ENCODE results near the gene SP8.
"Not testable (repeated sequence)": the region's sequence is repeated elsewhere in the genome, so short reads cannot be mapped to it uniquely, and the experiment has no call there.

Gene SP8

GRCh38 chr7:20786779-20787659 is at the start of gene SP8:
SP8 (minus strand) TSS chr7:20786886; CDS start chr7:20786798, 88 bp downstream.
- DNase-seq: no peak

DNA sequence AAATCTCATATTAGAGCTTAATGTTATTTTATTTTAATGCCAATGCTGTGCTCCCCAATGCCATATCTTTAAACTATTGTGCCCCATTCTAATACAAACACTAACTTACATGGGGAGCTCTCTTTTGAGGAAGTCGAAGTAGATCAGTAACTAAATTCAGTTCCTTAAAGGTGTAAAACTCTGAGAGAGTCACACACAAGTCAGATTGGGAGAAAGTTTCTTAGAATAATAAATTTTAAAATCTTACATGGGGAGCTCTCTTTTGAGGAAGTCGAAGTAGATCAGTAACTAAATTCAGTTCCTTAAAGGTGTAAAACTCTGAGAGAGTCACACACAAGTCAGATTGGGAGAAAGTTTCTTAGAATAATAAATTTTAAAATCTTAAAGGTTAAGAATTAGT is 49.7 kb upstream of the SP8 start:
- DNase-seq: not testable (repeated sequence)

DNA sequence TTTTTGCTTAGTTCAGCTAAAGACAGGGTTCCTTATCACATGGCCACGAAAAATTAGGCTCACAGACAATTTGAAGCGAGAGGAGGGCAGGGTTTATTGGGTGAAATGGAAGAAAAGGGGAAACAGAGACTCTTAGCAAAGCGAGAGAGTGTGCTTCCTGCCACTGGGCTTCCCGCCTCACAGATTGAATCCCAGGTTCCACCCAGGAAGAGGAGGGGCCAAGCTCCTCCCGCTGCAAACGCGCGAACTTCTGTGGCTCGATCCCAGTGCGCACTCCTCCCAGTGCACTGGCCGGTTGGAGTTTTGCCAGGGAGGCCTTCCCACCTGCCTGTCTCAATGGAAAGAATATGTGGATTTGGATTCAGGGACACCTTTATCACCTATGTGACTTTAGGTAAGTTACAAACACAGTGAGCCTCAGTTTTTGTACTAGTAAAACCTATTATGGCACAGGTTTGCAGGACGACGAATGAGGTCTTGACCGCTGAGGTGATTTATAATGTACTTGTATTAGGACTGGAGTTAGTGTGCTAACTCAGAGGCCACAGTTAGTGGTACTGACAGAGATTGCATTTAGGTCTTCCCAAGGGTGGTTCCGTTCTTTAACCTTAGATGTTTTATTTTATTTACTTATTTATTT is 48.5 kb upstream of the SP8 start:
- DNase-seq: no peak

GRCh38 chr7:20834656-20835055 is 48.0 kb upstream of the SP8 start:
- DNase-seq: no peak

GRCh38 chr7:20831956-20832355 is 45.3 kb upstream of the SP8 start:
- DNase-seq: no peak

- DNase-seq: no peak
These were observed 44.8 kb upstream of the SP8 start for GRCh38 chr7:20831451-20831850.

GRCh38 chr7:20828947-20829346 is 42.3 kb upstream of the SP8 start:
- DNase-seq: no peak

- DNase-seq: no peak
These were observed 40.5 kb upstream of the SP8 start for GRCh38 chr7:20827172-20827571.

DNA sequence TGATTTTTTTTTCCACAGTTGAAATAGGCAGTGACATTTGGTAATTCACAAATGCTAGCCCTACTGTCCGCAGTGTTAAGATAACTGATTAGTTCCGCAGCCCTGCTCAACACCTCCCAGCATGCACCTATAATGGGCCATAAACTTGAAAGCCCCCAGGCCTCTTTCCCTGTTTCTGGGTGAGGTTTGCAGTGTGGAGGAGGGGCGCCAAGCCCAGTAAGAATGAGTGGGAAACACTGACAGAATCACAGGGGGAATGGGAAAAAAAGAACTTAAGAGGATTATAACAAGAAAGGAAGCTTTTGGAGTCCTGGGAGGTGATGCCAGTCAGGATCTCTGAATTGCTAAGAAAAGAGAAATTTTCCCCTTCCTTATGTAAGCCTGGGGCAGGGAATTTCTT is 39.6 kb upstream of the SP8 start:
- no peak for DNase-seq

- no peak for DNase-seq
These were observed 38.9 kb upstream of the SP8 start for GRCh38 chr7:20825555-20825954.

- DNase-seq: not testable (repeated sequence)
These were observed 34.7 kb upstream of the SP8 start for GRCh38 chr7:20821390-20821789.

DNA sequence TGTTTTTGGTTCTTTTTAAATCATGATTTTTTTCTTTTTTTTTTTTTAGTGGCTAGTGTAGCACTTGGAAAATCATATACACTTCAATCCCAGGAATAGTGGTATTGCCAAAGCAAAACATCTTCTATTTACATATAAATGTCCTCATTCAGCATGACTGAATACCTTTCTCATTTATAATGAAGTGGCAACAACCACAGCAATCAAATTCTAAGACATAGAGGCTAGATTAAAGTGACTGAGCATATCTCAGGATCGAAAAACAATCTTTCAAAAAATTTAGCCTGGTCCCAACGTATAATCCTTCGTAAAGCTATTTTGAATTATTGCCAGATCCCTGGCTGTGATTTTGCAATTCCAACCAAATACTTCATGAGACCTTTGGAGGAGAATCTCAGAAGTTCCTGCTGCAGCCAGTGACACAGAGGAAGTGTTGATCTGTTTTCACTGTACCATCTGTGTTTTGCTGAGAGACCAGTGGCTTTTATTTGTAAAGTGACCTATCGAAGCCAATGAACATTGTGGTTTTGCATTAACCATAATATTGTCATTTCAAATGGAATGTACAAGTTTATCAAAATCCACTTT is 29.8 kb upstream of the SP8 start:
- no peak for DNase-seq

- DNase-seq: no peak
These were observed 17.7 kb upstream of the SP8 start for GRCh38 chr7:20804345-20804744.

GRCh38 chr7:20799566-20800366 is 13.1 kb upstream of the SP8 start:
- no peak for DNase-seq

- DNase-seq: no peak
These were observed 12.0 kb upstream of the SP8 start for GRCh38 chr7:20798694-20799121.

GRCh38 chr7:20798081-20798693 is 11.5 kb upstream of the SP8 start:
- no peak for DNase-seq

GRCh38 chr7:20797462-20798080 is 10.9 kb upstream of the SP8 start:
- no peak for DNase-seq

DNA sequence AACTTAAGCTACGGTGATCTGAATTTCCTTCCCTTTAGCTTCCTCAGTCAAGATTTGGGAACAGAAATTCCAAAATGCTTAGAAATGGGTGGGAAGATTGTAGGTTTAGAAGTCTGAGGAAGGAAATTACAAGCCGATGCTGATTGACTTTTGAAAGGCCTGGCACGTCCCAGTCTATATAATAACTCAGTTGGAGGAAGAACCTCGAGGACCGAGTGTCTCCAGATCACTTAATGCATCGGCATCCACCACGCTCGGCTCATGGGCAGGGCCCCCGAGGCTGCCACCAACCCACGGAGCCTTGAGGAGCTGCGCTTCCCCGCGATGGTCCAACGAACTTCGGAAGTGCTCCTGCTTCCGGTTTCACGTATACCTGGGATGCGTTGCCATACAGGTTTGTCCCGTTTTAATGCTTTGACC is 10.4 kb upstream of the SP8 start:
- DNase-seq: no peak

DNA sequence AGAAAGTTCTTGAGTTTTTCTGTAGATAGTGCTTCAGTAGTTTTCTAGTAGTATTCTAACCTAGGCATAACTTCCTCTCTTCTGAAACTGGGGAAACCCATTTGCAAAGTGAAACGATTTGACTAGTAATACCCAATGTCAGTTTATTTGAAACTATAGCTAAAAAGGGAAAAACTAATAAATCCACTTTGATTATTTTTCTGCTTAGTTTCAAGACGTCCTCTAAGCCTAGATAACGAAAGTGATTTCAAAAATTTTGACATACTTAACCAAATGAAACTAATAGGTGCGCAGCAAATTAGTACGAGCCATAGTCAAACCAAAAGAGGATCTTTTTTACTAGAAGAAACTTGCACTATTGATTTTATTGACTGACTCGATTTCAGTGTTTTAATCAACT is 9.8 kb upstream of the SP8 start:
- DNase-seq: no peak

- no peak for DNase-seq
These were observed 9.2 kb upstream of the SP8 start for GRCh38 chr7:20795881-20796280.

DNA sequence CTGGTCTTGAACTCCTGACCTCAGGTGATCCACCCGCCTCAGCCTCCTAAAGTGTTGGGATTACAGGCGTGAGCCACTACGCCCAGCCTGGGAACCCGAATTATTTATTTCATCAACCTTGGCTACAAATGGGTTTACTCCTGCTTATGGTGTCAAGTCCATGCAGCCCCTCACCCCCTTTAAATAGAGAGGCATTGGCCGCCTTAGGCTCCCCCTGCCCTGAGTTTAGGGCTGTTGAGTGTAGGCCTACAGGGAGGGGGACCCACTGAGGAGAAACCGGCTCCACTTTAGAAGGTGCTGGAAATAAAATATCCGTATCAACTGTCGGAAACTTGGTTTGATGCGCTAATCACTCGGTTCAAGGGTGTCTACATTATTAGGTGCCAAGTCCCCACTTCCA is 8.7 kb upstream of the SP8 start:
- DNase-seq: no peak

DNA sequence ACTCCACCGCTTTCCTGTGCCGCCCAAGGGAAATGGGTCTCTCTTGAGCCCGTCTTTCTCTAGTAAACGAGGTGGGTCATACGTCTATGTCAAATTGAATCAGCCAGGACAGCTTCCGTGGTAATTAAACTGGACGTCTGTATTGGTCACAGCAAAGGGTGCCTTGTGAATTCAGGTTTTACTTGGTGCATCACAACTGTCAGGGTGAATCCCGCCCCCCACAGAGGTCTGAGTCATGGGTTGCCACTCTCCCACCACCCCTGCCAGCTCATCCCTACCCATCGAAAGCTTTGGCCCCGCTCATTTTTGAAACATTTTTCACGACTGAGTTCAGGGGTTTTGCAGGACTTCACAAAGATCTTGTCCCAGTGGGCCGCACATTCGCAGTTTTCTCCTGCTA is 8.0 kb upstream of the SP8 start:
- no peak for DNase-seq
